Eye (tissue), 1 donor: ENCODE measurements around the gene HK1.
A peak's percentile ranks its signal among the peaks of the same experiment; 100 is the strongest.
"Not testable (repeated sequence)": the region's sequence is repeated elsewhere in the genome, so short reads cannot be mapped to it uniquely, and the experiment has no call there.

ENCODE experiments used
- DNase-seq: peaks from one replicate; pipeline ENCODE4 v3.0.0-alpha.2; 2015

The HK1 gene

GRCh38 chr10:69259547-69260243, 18.6 kb upstream of the HK1 start:
- DNase-seq, result no peak

GRCh38 chr10:69261184-69261583, 17.1 kb upstream of the HK1 start:
- no peak for DNase-seq

GRCh38 chr10:69262292-69262751, 16.0 kb upstream of the HK1 start:
- DNase-seq, result no peak

GRCh38 chr10:69265521-69265920, 12.8 kb upstream of the HK1 start:
- DNase-seq, result no peak

GRCh38 chr10:69268761-69269416, 9.4 kb upstream of the HK1 start:
- DNase-seq, result no peak

GRCh38 chr10:69269761-69270160, 8.5 kb upstream of the HK1 start:
- DNase-seq, result no peak

- no peak for DNase-seq
These were observed 7.3 kb upstream of the HK1 start for GRCh38 chr10:69270990-69271389.

- no peak for DNase-seq
These were observed 5.7 kb upstream of the HK1 start for GRCh38 chr10:69272624-69273023.

GRCh38 chr10:69275444-69275843, 2.9 kb upstream of the HK1 start:
- DNase-seq, result no peak

- no peak for DNase-seq
These were observed 1.8 kb upstream of the HK1 start for GRCh38 chr10:69276503-69276902.

GRCh38 chr10:69279110-69279509, 814 bp downstream of the HK1 start:
- DNase-seq, result no peak

GRCh38 chr10:69281507-69282413, 3.5 kb downstream of the HK1 start:
- DNase-seq, result no peak

GRCh38 chr10:69284402-69284801, 6.1 kb downstream of the HK1 start:
- not testable (repeated sequence) for DNase-seq

- peak; percentile 17 for DNase-seq
These were observed 7.4 kb downstream of the HK1 start for GRCh38 chr10:69285699-69286098.

GRCh38 chr10:69287181-69287580, 8.9 kb downstream of the HK1 start:
- DNase-seq, result no peak

GRCh38 chr10:69290993-69291392, 12.7 kb downstream of the HK1 start:
- no peak for DNase-seq

GRCh38 chr10:69292459-69292858, 14.2 kb downstream of the HK1 start:
- DNase-seq, result no peak

GRCh38 chr10:69295027-69295636, 16.8 kb downstream of the HK1 start:
- DNase-seq, result no peak

- no peak for DNase-seq
These were observed 25.3 kb downstream of the HK1 start for GRCh38 chr10:69303632-69304051.

- DNase-seq, result no peak
These were observed 28.1 kb downstream of the HK1 start for GRCh38 chr10:69306421-69306820.

GRCh38 chr10:69307434-69307833, 29.1 kb downstream of the HK1 start:
- no peak for DNase-seq

- DNase-seq, result not testable (repeated sequence)
These were observed 30.0 kb downstream of the HK1 start for GRCh38 chr10:69308304-69308703.

GRCh38 chr10:69311309-69311708, 33.0 kb downstream of the HK1 start:
- no peak for DNase-seq
